ENCODE data around the gene PDE6A.

Gene PDE6A

GRCh38 chr5:149901511-149901910 lies 43.1 kb downstream of the PDE6A start:
- POLR2A ChIA-PET (ENCODE audit: low non-redundant PET): no interaction called here
- TF ChIP-seq CTCF (conservative IDR thresholded peaks at IDR 0.05; ENCODE audit: low read depth): no peak
- CTCF ChIA-PET: interaction anchor here (1.0 kb wide), 1 partner anchor 50 kb away, joined by 3 read pairs; no protein-coding TSS in a partner anchor
- no peak overlapping the region for H3K27ac ChIP-seq
- no peak for DNase-seq (ENCODE audit: low spot score)

GRCh38 chr5:149900390-149900789 lies 44.2 kb downstream of the PDE6A start:
- no peak for TF ChIP-seq CTCF (conservative IDR thresholded peaks at IDR 0.05; ENCODE audit: low read depth)
- ChIA-PET POLR2A (ENCODE audit: low non-redundant PET) (no interaction called here), CTCF (no interaction called here)
- DNase-seq (ENCODE audit: low spot score): no peak
- no peak overlapping the region for H3K27ac ChIP-seq

GRCh38 chr5:149898811-149899210 lies 45.8 kb downstream of the PDE6A start:
- TF ChIP-seq CTCF (conservative IDR thresholded peaks at IDR 0.05; ENCODE audit: low read depth): no peak
- ChIA-PET CTCF (no interaction called here), POLR2A (ENCODE audit: low non-redundant PET) (no interaction called here)
- H3K27ac ChIP-seq: no peak overlapping the region
- no peak for DNase-seq (ENCODE audit: low spot score)

- ChIA-PET POLR2A (ENCODE audit: low non-redundant PET) (no interaction called here), CTCF (interaction anchor here (0.7 to 2.5 kb wide), 3 partner anchors 26 to 228 kb away, joined by 4 to 10 read pairs (median 5); no protein-coding TSS in a partner anchor)
- peak overlapping the region; percentile 79; the same call in 1 of the 2 replicates for H3K27ac ChIP-seq
- TF ChIP-seq CTCF (conservative IDR thresholded peaks at IDR 0.05; ENCODE audit: low read depth): no peak
- peak; percentile 56 for DNase-seq (ENCODE audit: low spot score)
Measured at GRCh38 chr5:149895416-149896345, 48.9 kb downstream of the PDE6A start.

GRCh38 chr5:149894237-149894636 lies 50.4 kb downstream of the PDE6A start:
- ChIA-PET CTCF (interaction anchor here (0.7 to 0.9 kb wide), 2 partner anchors 57 to 67 kb away, joined by 3 to 4 read pairs; no protein-coding TSS in a partner anchor), POLR2A (ENCODE audit: low non-redundant PET) (no interaction called here)
- no peak overlapping the region for H3K27ac ChIP-seq
- TF ChIP-seq CTCF (conservative IDR thresholded peaks at IDR 0.05; ENCODE audit: low read depth): no peak
- no peak for DNase-seq (ENCODE audit: low spot score)

GRCh38 chr5:149893403-149893931 lies 51.1 kb downstream of the PDE6A start:
- ChIA-PET CTCF (interaction anchor here (0.7 to 1.1 kb wide), 2 partner anchors 56 to 256 kb away, joined by 3 to 5 read pairs; no protein-coding TSS in a partner anchor), POLR2A (ENCODE audit: low non-redundant PET) (no interaction called here)
- no peak for DNase-seq (ENCODE audit: low spot score)
- H3K27ac ChIP-seq: no peak overlapping the region
- no peak for TF ChIP-seq CTCF (conservative IDR thresholded peaks at IDR 0.05; ENCODE audit: low read depth)

Measured in RWPE1 (cell line).